HepG2 (cell line): Measurements from ENCODE around the gene RRBP1. TPM values are rescaled to one million over a fixed set of nuclear protein-coding genes. Genes with fewer than 3 reads are reported as not detected.

Experiments used
- CC2D1A ChIP-seq: sonication (generic); formaldehyde crosslinking; IDR thresholded peaks from 2 replicates; pipeline ENCODE4 v1.8.1; 2023; ENCODE audit warnings: mild to moderate bottlenecking, missing genetic modification reagents
- FOXA1 ChIP-seq, 2 experiments: fragments of 450-650 bp in 1 of 2; sonication (generic) in 1 of 2; formaldehyde crosslinking in 1 of 2; IDR thresholded peaks; 2 replicates each; pipeline versions ENCODE4 v1.4.0 to v1.6.1; 2016 to 2020; ENCODE audit warnings: missing genetic modification reagents in 1 of 2
- FOXO4 ChIP-seq: sonication (generic); formaldehyde crosslinking; conservative IDR thresholded peaks from 2 replicates; pipeline ENCODE4 v1.8.1; 2023; ENCODE audit warnings: missing genetic modification reagents
- GZF1 ChIP-seq: sonication (generic); formaldehyde crosslinking; IDR thresholded peaks from 2 replicates; pipeline ENCODE4 v1.5.1; 2020; ENCODE audit warnings: mild to moderate bottlenecking, missing genetic modification reagents
- HNF1A ChIP-seq, 2 experiments: sonication (generic) in 1 of 2; formaldehyde crosslinking in 1 of 2; IDR thresholded peaks; 2 replicates each; pipeline versions ENCODE4 v1.4.0 to v1.6.1; 2016 to 2020; ENCODE audit warnings: borderline replicate concordance in 1 of 2, low read depth in 1 of 2, mild to moderate bottlenecking in 1 of 2, missing genetic modification reagents in 1 of 2
- HNRNPUL1 ChIP-seq: fragments of 200-400 bp; formaldehyde crosslinking; IDR thresholded peaks from 2 replicates; pipeline ENCODE4 v1.6.1; 2017; ENCODE audit warnings: low read depth, mild to moderate bottlenecking, low read length, moderate library complexity
- MYC ChIP-seq: sonication (generic); formaldehyde crosslinking; IDR thresholded peaks from 2 replicates; pipeline ENCODE4 v1.9.0; 2021; ENCODE audit warnings: missing genetic modification reagents, borderline replicate concordance
- PHF8 ChIP-seq: sonication (generic); formaldehyde crosslinking; IDR thresholded peaks from 2 replicates; pipeline ENCODE4 v1.5.0; 2020; ENCODE audit warnings: missing genetic modification reagents
- POLR2AphosphoS2 ChIP-seq: IDR thresholded peaks from 2 replicates; pipeline ENCODE4 v1.6.1; 2011; ENCODE audit warnings: low read depth, low read length, improper control_type of control experiment
- POLR2AphosphoS5 ChIP-seq: IDR thresholded peaks from 2 replicates; pipeline ENCODE4 v1.6.1; 2012; ENCODE audit warnings: low read depth, low read length
- RBFOX2 ChIP-seq: fragments of 200-400 bp; formaldehyde crosslinking; IDR thresholded peaks from 2 replicates; pipeline ENCODE4 v1.6.1; 2017; ENCODE audit warnings: low read depth, mild to moderate bottlenecking, low read length
- SAFB2 ChIP-seq: sonication (generic); formaldehyde crosslinking; IDR thresholded peaks from 2 replicates; pipeline ENCODE4 v1.5.1; 2020; ENCODE audit warnings: missing genetic modification reagents, low read depth, mild to moderate bottlenecking, borderline replicate concordance
- SP2 ChIP-seq: sonication (generic); formaldehyde crosslinking; IDR thresholded peaks from 2 replicates; pipeline ENCODE4 v1.5.1; 2020; ENCODE audit warnings: mild to moderate bottlenecking, missing genetic modification reagents
- TBP ChIP-seq: sonication (generic); formaldehyde crosslinking; IDR thresholded peaks from 2 replicates; pipeline ENCODE4 v1.5.0; 2020; ENCODE audit warnings: missing genetic modification reagents
- TEF ChIP-seq: sonication (generic); formaldehyde crosslinking; IDR thresholded peaks from 2 replicates; pipeline ENCODE4 v1.5.0; 2020; ENCODE audit warnings: missing genetic modification reagents
- ZNF230 ChIP-seq: sonication (generic); formaldehyde crosslinking; IDR thresholded peaks from 2 replicates; pipeline ENCODE4 v1.4.0; 2020; ENCODE audit warnings: mild to moderate bottlenecking, missing genetic modification reagents
- ZNF256 ChIP-seq: sonication (generic); formaldehyde crosslinking; conservative IDR thresholded peaks from 2 replicates; pipeline ENCODE4 v1.4.0; 2020; ENCODE audit warnings: missing genetic modification reagents
- ZNF263 ChIP-seq: sonication (generic); formaldehyde crosslinking; IDR thresholded peaks from 2 replicates; pipeline ENCODE4 v1.4.0; 2020; ENCODE audit warnings: missing genetic modification reagents
- ZNF367 ChIP-seq: sonication (generic); formaldehyde crosslinking; IDR thresholded peaks from 2 replicates; pipeline ENCODE4 v1.4.0; 2020; ENCODE audit warnings: missing genetic modification reagents, borderline replicate concordance
- ZNF547 ChIP-seq: sonication (generic); formaldehyde crosslinking; IDR thresholded peaks from 2 replicates; pipeline ENCODE4 v1.5.1; 2020; ENCODE audit warnings: mild to moderate bottlenecking, missing genetic modification reagents
- ZNF598 ChIP-seq: sonication (generic); formaldehyde crosslinking; IDR thresholded peaks from 2 replicates; pipeline ENCODE4 v1.5.1; 2020; ENCODE audit warnings: mild to moderate bottlenecking, missing genetic modification reagents, borderline replicate concordance
- ZNF724P ChIP-seq: sonication (generic); formaldehyde crosslinking; IDR thresholded peaks from 2 replicates; pipeline ENCODE4 v1.8.0; 2022; ENCODE audit warnings: missing genetic modification reagents, borderline replicate concordance
- ZNF788 ChIP-seq: sonication (generic); formaldehyde crosslinking; IDR thresholded peaks from 2 replicates; pipeline ENCODE4 v1.5.0; 2020; ENCODE audit warnings: mild to moderate bottlenecking, missing genetic modification reagents, borderline replicate concordance
- polyA plus RNA-seq, 8 experiments: library from polyadenylated mRNA; depleted of rRNA in 3 of 8; stranded (reverse) in 7 of 8; unstranded in 1 of 8; fragments of >200 nt; fragmentation: Illumina TruSeq in 4 of 8; extraction: Trizol in 4 of 8; gene quantifications; 2 replicates each; pipeline versions ENCODE4 v1.2.1 to v1.2.3, GENCODE V29; 2011 to 2016; ENCODE audit warnings: low read depth in 4 of 8, missing spikeins in 1 of 8, mixed read lengths in 1 of 8; ENCODE audit not compliant: insufficient read depth in 1 of 8
- total RNA-seq, 5 experiments: library from RNA; depleted of rRNA; stranded (reverse); fragments of >200 nt; fragmentation: Illumina TruSeq; extraction: Trizol; gene quantifications; 2 replicates each; pipeline ENCODE4 v1.2.3, GENCODE V29; 2016; ENCODE audit warnings: low read depth in 1 of 5

RRBP1 gene
- total and polyA plus RNA-seq, 2 of the 13 experiments (the other 11 are each of a cell fraction or from before 2014, with no cell fraction given): 150 to 222 TPM

- TF ChIP-seq HNF1A (IDR thresholded peaks at IDR 0.05; ENCODE audit: low read depth): 0 out of 2 replicates have a peak, but pooled peaks have one; percentile 25
- TF ChIP-seq HNF1A (CRISPR knock-in tag; IDR thresholded peaks at IDR 0.05; ENCODE audit: borderline replicate concordance): 0 out of 2 replicates have a peak, but pooled peaks have one; percentile 39
- no peak for TF ChIP-seq FOXA1 (IDR thresholded peaks at IDR 0.05)
- no peak for TF ChIP-seq FOXA1 (CRISPR knock-in tag; IDR thresholded peaks at IDR 0.05)
- TF ChIP-seq CC2D1A (CRISPR knock-in tag): peak; percentile 81; the same call in 1 of the 2 replicates
- TF ChIP-seq ZNF367 (CRISPR knock-in tag): no peak
- TF ChIP-seq POLR2AphosphoS2: peak; percentile 16; the same call in 1 of the 2 replicates
- no peak for TF ChIP-seq SAFB2 (CRISPR knock-in tag)
- TF ChIP-seq SP2 (CRISPR knock-in tag): no peak
- no peak for TF ChIP-seq RBFOX2
- TF ChIP-seq GZF1 (CRISPR knock-in tag): no peak
- TF ChIP-seq PHF8: no peak
- TF ChIP-seq ZNF598: no peak; the same call in 1 of the 2 replicates
- no peak for TF ChIP-seq HNRNPUL1
- TF ChIP-seq FOXO4 (CRISPR knock-in tag): no peak
- peak; percentile 61; the same call in 1 of the 2 replicates for TF ChIP-seq MYC (CRISPR knock-in tag)
- no peak for TF ChIP-seq ZNF263 (CRISPR knock-in tag)
- peak; percentile 45; the same call in 1 of the 2 replicates for TF ChIP-seq ZNF547 (CRISPR knock-in tag)
- TF ChIP-seq TEF (CRISPR knock-in tag): no peak
- TF ChIP-seq ZNF256 (CRISPR knock-in tag): 0 out of 2 replicates have a peak, but pooled peaks have one; percentile 54
- peak; percentile 93 for TF ChIP-seq ZNF724P (CRISPR knock-in tag)
- no peak for TF ChIP-seq TBP
- TF ChIP-seq ZNF230 (CRISPR knock-in tag): no peak
- no peak; the same call in 1 of the 2 replicates for TF ChIP-seq ZNF788 (CRISPR knock-in tag)
- TF ChIP-seq POLR2AphosphoS5: peak; percentile 32; the same call in 1 of the 2 replicates
Measured at GRCh38 chr20:17612287-17612991, 69.6 kb downstream of the RRBP1 start (continued).
